ENCODE results near the gene RYR1. TPM values are rescaled to one million over a fixed set of nuclear protein-coding genes. Genes with fewer than 3 reads are reported as not detected.

RYR1 gene
- total and polyA plus RNA-seq, 11 donors = 0.44 to 2.1 (median 0.86) TPM

GRCh38 chr19:38559428-38560401, 126.2 kb downstream of the RYR1 start:
- Histone ChIP-seq H3K27me3 (peaks cover 0 to 17% (median 11%) of the 10 kb centered on the region in 9 donors), H3K27ac (peak overlapping the region in 1 of 12 donors; percentile 58), H3K4me3 (no peak overlapping the region), H3K4me1 (peaks cover 0 to 8% (median 0%) of the 10 kb centered on the region in 12 donors), H3K9me3 (no peaks in the 10 kb centered on the region), H3K36me3 (no peaks in the 10 kb centered on the region)
- no peak for TF ChIP-seq POLR2A (IDR thresholded peaks at IDR 0.05)
- TF ChIP-seq CTCF (IDR thresholded peaks at IDR 0.05) = no peak
- intact Hi-C loops (cut with DNase I) = no loop called here
- 81 to 84% (median 82%) methylated on average over 13 of the region's 13 CpGs for WGBS, 4 donors
- DNase-seq (no peak), ATAC-seq (no peak)

- ATAC-seq (no peak), DNase-seq (no peak)
- H3K9me3 ChIP-seq = no peaks in the 10 kb centered on the region
- no peak overlapping the region for H3K4me3 ChIP-seq
- peaks cover 0 to 26% (median 21%) of the 10 kb centered on the region in 9 donors for H3K27me3 ChIP-seq
- H3K4me1 ChIP-seq = peaks cover 0 to 9% (median 0%) of the 10 kb centered on the region in 12 donors
- H3K36me3 ChIP-seq = no peaks in the 10 kb centered on the region
- intact Hi-C loops (cut with DNase I) = no loop called here
- TF ChIP-seq CTCF (IDR thresholded peaks at IDR 0.05) = no peak
- TF ChIP-seq POLR2A (IDR thresholded peaks at IDR 0.05) = no peak
- no peak overlapping the region for H3K27ac ChIP-seq
- WGBS, 4 donors = 91 to 95% (median 92%) methylated on average over 36 to 42 of the region's 42 CpGs
Measured at GRCh38 chr19:38561053-38561606, 127.6 kb downstream of the RYR1 start.

GRCh38 chr19:38561658-38562057, 128.2 kb downstream of the RYR1 start:
- no peaks in the 10 kb centered on the region for H3K9me3 ChIP-seq
- ATAC-seq = peak in 1 of 4 donors; percentile 20
- H3K27me3 ChIP-seq = peaks cover 0 to 29% (median 22%) of the 10 kb centered on the region in 9 donors

More at GRCh38 chr19:38561658-38562057, 128.2 kb downstream of the RYR1 start:
- no peak for DNase-seq
- Histone ChIP-seq H3K4me3 (no peak overlapping the region), H3K36me3 (no peaks in the 10 kb centered on the region), H3K27ac (no peak overlapping the region), H3K4me1 (peaks cover 0 to 9% (median 0%) of the 10 kb centered on the region in 12 donors)
- intact Hi-C loops (cut with DNase I) = no loop called here
- TF ChIP-seq POLR2A (IDR thresholded peaks at IDR 0.05) (no peak), CTCF (IDR thresholded peaks at IDR 0.05) (no peak)
- WGBS, 4 donors = 80 to 94% (median 84%) methylated on average over 9 to 11 of the region's 11 CpGs
